ENCODE measurements around the gene CD82.
"Not testable (repeated sequence)": the region's sequence is repeated elsewhere in the genome, so short reads cannot be mapped to it uniquely, and the experiment has no call there.

Gene CD82

GRCh38 chr11:44536788-44537516, 28.5 kb upstream of the CD82 start:
- peaks cover 14% of the 10 kb centered on the region for H3K27me3 ChIP-seq (ENCODE audit: insufficient read depth, low read length)
- H3K36me3 ChIP-seq (ENCODE audit: insufficient read depth, low read depth, low read length), result no peaks in the 10 kb centered on the region
- H3K27ac ChIP-seq (ENCODE audit: low read length), result no peak overlapping the region
- H3K9me3 ChIP-seq (ENCODE audit: insufficient read depth, low read depth, low read length), result no peaks in the 10 kb centered on the region
- peaks cover 8% of the 10 kb centered on the region; the same call in 1 of the 2 replicates for H3K4me1 ChIP-seq (ENCODE audit: insufficient read depth, low read length)
- no peak overlapping the region for H3K4me3 ChIP-seq (ENCODE audit: low read length)
- H3K9ac ChIP-seq (ENCODE audit: low read depth, low read length), result no peak overlapping the region

GRCh38 chr11:44537679-44538078, 27.8 kb upstream of the CD82 start:
- peaks cover 14% of the 10 kb centered on the region for H3K27me3 ChIP-seq (ENCODE audit: insufficient read depth, low read length)
- H3K4me3 ChIP-seq (ENCODE audit: low read length), result no peak overlapping the region
- no peak overlapping the region for H3K27ac ChIP-seq (ENCODE audit: low read length)
- H3K9me3 ChIP-seq (ENCODE audit: insufficient read depth, low read depth, low read length), result no peaks in the 10 kb centered on the region
- H3K9ac ChIP-seq (ENCODE audit: low read depth, low read length), result no peak overlapping the region
- H3K36me3 ChIP-seq (ENCODE audit: insufficient read depth, low read depth, low read length), result no peaks in the 10 kb centered on the region
- peaks cover 8% of the 10 kb centered on the region; the same call in 1 of the 2 replicates for H3K4me1 ChIP-seq (ENCODE audit: insufficient read depth, low read length)

GRCh38 chr11:44538375-44539054, 26.9 kb upstream of the CD82 start:
- Histone ChIP-seq H3K9ac (ENCODE audit: low read depth, low read length) (no peak overlapping the region), H3K4me1 (ENCODE audit: insufficient read depth, low read length) (peaks cover 8% of the 10 kb centered on the region; the same call in 1 of the 2 replicates), H3K27ac (ENCODE audit: low read length) (no peak overlapping the region), H3K27me3 (ENCODE audit: insufficient read depth, low read length) (peaks cover 14% of the 10 kb centered on the region), H3K9me3 (ENCODE audit: insufficient read depth, low read depth, low read length) (no peaks in the 10 kb centered on the region), H3K4me3 (ENCODE audit: low read length) (no peak overlapping the region), H3K36me3 (ENCODE audit: insufficient read depth, low read depth, low read length) (no peaks in the 10 kb centered on the region)

GRCh38 chr11:44539971-44540370, 25.5 kb upstream of the CD82 start:
- Histone ChIP-seq H3K9me3 (ENCODE audit: insufficient read depth, low read depth, low read length) (no peaks in the 10 kb centered on the region), H3K27ac (ENCODE audit: low read length) (no peak overlapping the region), H3K36me3 (ENCODE audit: insufficient read depth, low read depth, low read length) (no peaks in the 10 kb centered on the region), H3K4me1 (ENCODE audit: insufficient read depth, low read length) (peaks cover 8% of the 10 kb centered on the region; the same call in 1 of the 2 replicates), H3K4me3 (ENCODE audit: low read length) (no peak overlapping the region), H3K9ac (ENCODE audit: low read depth, low read length) (no peak overlapping the region), H3K27me3 (ENCODE audit: insufficient read depth, low read length) (peaks cover 14% of the 10 kb centered on the region)

GRCh38 chr11:44540667-44541066, 24.8 kb upstream of the CD82 start:
- no peak overlapping the region for H3K27ac ChIP-seq (ENCODE audit: low read length)
- no peak overlapping the region for H3K4me3 ChIP-seq (ENCODE audit: low read length)
- H3K9me3 ChIP-seq (ENCODE audit: insufficient read depth, low read depth, low read length), result no peaks in the 10 kb centered on the region
- H3K36me3 ChIP-seq (ENCODE audit: insufficient read depth, low read depth, low read length), result no peaks in the 10 kb centered on the region
- peaks cover 14% of the 10 kb centered on the region for H3K27me3 ChIP-seq (ENCODE audit: insufficient read depth, low read length)
- H3K9ac ChIP-seq (ENCODE audit: low read depth, low read length), result no peak overlapping the region
- H3K4me1 ChIP-seq (ENCODE audit: insufficient read depth, low read length), result peaks cover 8% of the 10 kb centered on the region; the same call in 1 of the 2 replicates

GRCh38 chr11:44542372-44542771, 23.1 kb upstream of the CD82 start:
- no peak overlapping the region for H3K27ac ChIP-seq (ENCODE audit: low read length)
- no peaks in the 10 kb centered on the region for H3K9me3 ChIP-seq (ENCODE audit: insufficient read depth, low read depth, low read length)

GRCh38 chr11:44546984-44547383, 18.5 kb upstream of the CD82 start:
- not testable (repeated sequence) for H3K9me3 ChIP-seq (ENCODE audit: insufficient read depth, low read depth, low read length); H3K36me3 ChIP-seq (ENCODE audit: insufficient read depth, low read depth, low read length); H3K27ac ChIP-seq (ENCODE audit: low read length); H3K27me3 ChIP-seq (ENCODE audit: insufficient read depth, low read length); H3K4me1 ChIP-seq (ENCODE audit: insufficient read depth, low read length); H3K9ac ChIP-seq (ENCODE audit: low read depth, low read length); H3K4me3 ChIP-seq (ENCODE audit: low read length)

More at GRCh38 chr11:44542372-44542771, 23.1 kb upstream of the CD82 start:
- no peak overlapping the region for H3K9ac ChIP-seq (ENCODE audit: low read depth, low read length)
- H3K4me3 ChIP-seq (ENCODE audit: low read length), result no peak overlapping the region
- peaks cover 8% of the 10 kb centered on the region; the same call in 1 of the 2 replicates for H3K4me1 ChIP-seq (ENCODE audit: insufficient read depth, low read length)
- H3K27me3 ChIP-seq (ENCODE audit: insufficient read depth, low read length), result peaks cover 14% of the 10 kb centered on the region
- H3K36me3 ChIP-seq (ENCODE audit: insufficient read depth, low read depth, low read length), result no peaks in the 10 kb centered on the region

- H3K4me3 ChIP-seq (ENCODE audit: low read length); H3K36me3 ChIP-seq (ENCODE audit: insufficient read depth, low read depth, low read length); H3K27me3 ChIP-seq (ENCODE audit: insufficient read depth, low read length); H3K27ac ChIP-seq (ENCODE audit: low read length); H3K4me1 ChIP-seq (ENCODE audit: insufficient read depth, low read length); H3K9me3 ChIP-seq (ENCODE audit: insufficient read depth, low read depth, low read length); H3K9ac ChIP-seq (ENCODE audit: low read depth, low read length): not testable (repeated sequence)
Measured at GRCh38 chr11:44547534-44547933, 17.9 kb upstream of the CD82 start.

- Histone ChIP-seq H3K27me3 (ENCODE audit: insufficient read depth, low read length) (no peaks in the 10 kb centered on the region), H3K36me3 (ENCODE audit: insufficient read depth, low read depth, low read length) (no peaks in the 10 kb centered on the region), H3K4me3 (ENCODE audit: low read length) (no peak overlapping the region), H3K9ac (ENCODE audit: low read depth, low read length) (no peak overlapping the region), H3K9me3 (ENCODE audit: insufficient read depth, low read depth, low read length) (no peaks in the 10 kb centered on the region), H3K27ac (ENCODE audit: low read length) (no peak overlapping the region), H3K4me1 (ENCODE audit: insufficient read depth, low read length) (no peaks in the 10 kb centered on the region)
Measured at GRCh38 chr11:44548032-44548695, 17.3 kb upstream of the CD82 start.

GRCh38 chr11:44548961-44549749, 16.3 kb upstream of the CD82 start:
- H3K9me3 ChIP-seq (ENCODE audit: insufficient read depth, low read depth, low read length); H3K36me3 ChIP-seq (ENCODE audit: insufficient read depth, low read depth, low read length); H3K9ac ChIP-seq (ENCODE audit: low read depth, low read length); H3K4me3 ChIP-seq (ENCODE audit: low read length); H3K4me1 ChIP-seq (ENCODE audit: insufficient read depth, low read length); H3K27ac ChIP-seq (ENCODE audit: low read length); H3K27me3 ChIP-seq (ENCODE audit: insufficient read depth, low read length): not testable (repeated sequence)

- no peaks in the 10 kb centered on the region for H3K36me3 ChIP-seq (ENCODE audit: insufficient read depth, low read depth, low read length)
- no peak overlapping the region for H3K4me3 ChIP-seq (ENCODE audit: low read length)
- H3K4me1 ChIP-seq (ENCODE audit: insufficient read depth, low read length), result no peaks in the 10 kb centered on the region
- H3K27me3 ChIP-seq (ENCODE audit: insufficient read depth, low read length), result no peaks in the 10 kb centered on the region
- no peak overlapping the region for H3K9ac ChIP-seq (ENCODE audit: low read depth, low read length)
- no peak overlapping the region for H3K27ac ChIP-seq (ENCODE audit: low read length)
- no peaks in the 10 kb centered on the region for H3K9me3 ChIP-seq (ENCODE audit: insufficient read depth, low read depth, low read length)
Measured at GRCh38 chr11:44550123-44550522, 15.3 kb upstream of the CD82 start.
